GM12801 (cell line): ENCODE results near the gene IFNB1.

Source experiments
- TF ChIP-seq, protein P1 (sequence below): IDR thresholded peaks from one replicate; pipeline ENCODE4 v1.5.1; 2011; ENCODE audit warnings: control low read depth; ENCODE audit not compliant: insufficient read length; ENCODE audit errors: extremely low read depth

Gene IFNB1

DNA sequence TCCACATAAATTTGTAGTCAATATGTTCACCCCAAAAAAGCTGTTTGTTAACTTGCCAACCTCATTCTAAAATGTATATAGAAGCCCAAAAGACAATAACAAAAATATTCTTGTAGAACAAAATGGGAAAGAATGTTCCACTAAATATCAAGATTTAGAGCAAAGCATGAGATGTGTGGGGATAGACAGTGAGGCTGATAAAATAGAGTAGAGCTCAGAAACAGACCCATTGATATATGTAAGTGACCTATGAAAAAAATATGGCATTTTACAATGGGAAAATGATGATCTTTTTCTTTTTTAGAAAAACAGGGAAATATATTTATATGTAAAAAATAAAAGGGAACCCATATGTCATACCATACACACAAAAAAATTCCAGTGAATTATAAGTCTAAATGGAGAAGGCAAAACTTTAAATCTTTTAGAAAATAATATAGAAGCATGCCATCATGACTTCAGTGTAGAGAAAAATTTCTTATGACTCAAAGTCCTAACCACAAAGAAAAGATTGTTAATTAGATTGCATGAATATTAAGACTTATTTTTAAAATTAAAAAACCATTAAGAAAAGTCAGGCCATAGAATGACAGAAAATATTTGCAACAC, 6.6 kb upstream of the IFNB1 start:
- TF ChIP-seq, protein P1, sequence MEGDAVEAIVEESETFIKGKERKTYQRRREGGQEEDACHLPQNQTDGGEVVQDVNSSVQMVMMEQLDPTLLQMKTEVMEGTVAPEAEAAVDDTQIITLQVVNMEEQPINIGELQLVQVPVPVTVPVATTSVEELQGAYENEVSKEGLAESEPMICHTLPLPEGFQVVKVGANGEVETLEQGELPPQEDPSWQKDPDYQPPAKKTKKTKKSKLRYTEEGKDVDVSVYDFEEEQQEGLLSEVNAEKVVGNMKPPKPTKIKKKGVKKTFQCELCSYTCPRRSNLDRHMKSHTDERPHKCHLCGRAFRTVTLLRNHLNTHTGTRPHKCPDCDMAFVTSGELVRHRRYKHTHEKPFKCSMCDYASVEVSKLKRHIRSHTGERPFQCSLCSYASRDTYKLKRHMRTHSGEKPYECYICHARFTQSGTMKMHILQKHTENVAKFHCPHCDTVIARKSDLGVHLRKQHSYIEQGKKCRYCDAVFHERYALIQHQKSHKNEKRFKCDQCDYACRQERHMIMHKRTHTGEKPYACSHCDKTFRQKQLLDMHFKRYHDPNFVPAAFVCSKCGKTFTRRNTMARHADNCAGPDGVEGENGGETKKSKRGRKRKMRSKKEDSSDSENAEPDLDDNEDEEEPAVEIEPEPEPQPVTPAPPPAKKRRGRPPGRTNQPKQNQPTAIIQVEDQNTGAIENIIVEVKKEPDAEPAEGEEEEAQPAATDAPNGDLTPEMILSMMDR = no peak

DNA sequence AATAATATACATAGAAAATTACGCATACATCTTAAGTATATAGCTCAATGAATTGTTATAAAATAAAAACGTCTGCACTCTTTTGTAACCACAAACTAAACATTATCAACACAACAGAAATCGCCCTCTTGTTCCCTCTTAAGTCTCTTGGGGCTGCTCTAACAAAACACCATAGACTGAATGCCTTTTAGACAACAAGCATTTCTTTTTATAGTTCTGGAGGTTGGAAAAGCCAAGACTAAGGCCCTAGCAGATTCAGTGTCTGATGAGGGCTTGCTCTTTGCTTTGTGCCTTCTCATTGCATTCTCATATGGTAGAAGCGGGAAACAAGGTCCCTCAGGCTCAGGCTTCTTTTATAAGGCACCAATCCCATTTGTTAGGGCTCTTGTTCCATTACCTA, 4.9 kb upstream of the IFNB1 start:
- TF ChIP-seq, protein P1 = no peak

DNA sequence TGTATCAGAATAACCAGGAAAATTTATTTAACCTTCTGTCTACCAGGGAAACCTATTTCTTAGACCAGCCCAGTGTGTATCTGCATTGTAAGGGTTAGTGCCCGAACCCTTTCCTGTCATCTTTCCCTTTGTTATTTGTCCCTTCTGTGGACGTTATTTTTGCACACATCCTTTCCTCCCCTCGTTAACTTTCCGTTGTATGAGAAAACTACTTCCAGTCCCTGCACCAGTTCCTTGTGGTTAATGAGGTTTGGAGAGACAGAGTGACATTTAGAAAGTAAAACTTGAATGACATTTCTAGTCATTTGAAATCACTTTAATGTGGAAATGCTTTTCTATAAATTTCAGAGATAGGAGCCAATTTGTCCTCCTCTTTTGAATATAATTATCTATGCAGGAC, 4.3 kb upstream of the IFNB1 start:
- TF ChIP-seq, protein P1 = no peak

DNA sequence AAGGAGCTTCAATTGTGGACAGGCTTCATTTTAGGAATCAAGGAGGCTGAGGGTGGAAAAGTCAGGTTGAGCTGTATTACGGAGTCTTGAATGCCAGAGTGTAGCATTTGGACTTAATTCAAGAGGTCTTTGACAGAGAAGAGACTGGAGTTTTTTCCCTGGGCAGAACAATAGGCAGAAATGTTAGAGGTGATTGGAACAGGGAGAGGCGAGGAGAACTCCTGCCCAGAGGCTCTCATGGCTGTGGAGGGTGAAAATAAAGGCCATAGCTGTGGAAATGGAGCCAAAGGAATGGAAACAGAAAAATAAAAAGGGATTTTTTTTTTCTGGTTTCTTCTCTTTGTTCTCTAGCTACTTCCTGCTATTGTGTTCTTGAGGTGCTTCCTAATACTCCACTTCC, 3.7 kb upstream of the IFNB1 start:
- TF ChIP-seq, protein P1 = no peak

DNA sequence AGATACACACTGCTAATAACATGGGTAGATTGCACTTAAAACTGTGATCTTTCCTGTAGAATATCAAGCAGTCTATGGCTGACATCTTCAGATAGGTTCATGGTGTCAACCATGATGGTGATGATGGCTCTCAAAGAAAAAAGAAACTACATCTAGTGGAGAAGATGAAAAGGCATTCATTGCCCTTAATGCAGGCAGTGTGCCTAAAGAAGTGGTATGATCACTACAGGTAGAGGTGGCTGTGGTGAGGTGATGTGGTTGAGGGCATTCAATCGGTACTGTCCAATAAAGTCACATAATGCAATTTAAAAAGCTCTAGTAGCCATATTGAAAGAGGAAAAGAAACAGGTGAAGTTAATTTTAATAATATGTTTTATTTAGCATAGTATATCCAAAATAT, 3.1 kb upstream of the IFNB1 start:
- TF ChIP-seq, protein P1 = no peak

DNA sequence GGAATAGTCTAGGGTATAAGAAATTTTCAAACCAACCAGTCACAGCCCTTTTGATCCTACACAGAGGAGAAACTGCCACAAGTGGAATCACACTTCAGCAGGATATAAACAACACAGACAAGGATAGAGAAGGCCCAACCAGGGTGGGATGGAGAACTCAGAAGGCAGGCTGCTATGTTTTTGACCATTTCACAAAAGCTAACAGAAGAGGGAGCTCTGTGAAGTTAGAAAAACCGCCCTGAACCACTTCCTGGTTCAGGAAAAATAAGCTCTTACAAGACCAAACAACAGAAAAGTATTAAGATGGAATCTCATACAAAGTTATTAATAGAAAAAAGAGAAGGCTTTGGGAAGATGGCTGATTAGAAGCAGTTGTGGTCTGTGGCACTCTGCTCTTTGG, 960 bp upstream of the IFNB1 start:
- TF ChIP-seq, protein P1 = no peak

DNA sequence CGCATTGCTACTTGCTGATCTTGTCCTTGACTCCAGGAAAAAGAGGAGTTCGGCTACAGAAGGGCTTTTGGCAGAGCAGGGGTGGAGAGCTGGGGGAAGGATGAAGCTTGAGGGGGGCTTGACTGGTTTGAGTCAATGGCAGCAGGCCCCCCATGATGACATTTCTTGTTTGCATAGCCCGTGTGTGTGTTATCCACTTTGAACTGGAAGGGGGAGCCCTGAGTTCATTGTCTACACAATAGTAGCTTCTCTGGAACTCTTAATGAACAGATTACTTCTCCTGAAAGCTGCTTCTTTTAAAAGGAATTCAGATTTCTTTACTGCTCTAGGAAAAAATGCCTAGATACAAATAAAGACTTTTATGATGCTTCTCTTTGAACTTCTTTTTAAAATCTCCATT, 2.3 kb downstream of the IFNB1 start:
- TF ChIP-seq, protein P1 = no peak

DNA sequence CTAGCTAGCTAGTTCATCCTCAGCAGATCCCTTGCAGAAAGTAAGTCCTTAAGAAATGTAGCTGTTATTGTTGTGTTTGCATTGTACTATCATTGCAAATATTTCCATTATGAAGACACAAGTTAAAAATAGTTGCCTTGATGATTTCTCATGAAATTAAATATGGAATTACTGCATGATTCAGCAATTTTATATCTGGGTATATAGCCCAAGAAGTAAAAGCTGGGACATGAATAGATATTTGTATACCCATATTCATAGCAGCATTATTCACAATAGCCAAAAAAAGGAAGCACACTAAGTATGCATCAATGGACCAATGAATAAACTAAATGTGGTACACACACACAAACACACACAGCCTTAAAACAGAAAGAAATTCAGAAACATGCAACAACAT, 6.8 kb downstream of the IFNB1 start:
- TF ChIP-seq, protein P1 = no peak
